GM12878 (cell line): ENCODE measurements around the gene TAF13. TPM values are rescaled to one million over a fixed set of nuclear protein-coding genes. Genes with fewer than 3 reads are reported as not detected.

ENCODE experiments used
- ATAC-seq: fragments of 200-7000 bp; cut with Tn5 transposase; 3 replicates; pipeline ENCODE4 v1.9.1; 2020; ENCODE audit warnings: mild to moderate bottlenecking, moderate library complexity
- BruUV-seq: library from RNA; stranded (reverse); fragments of 400-500 nt; replicated peaks from 2 replicates; lab custom pipeline; 2021; lab: Mats Ljungman, UMichigan
- CTCF ChIA-PET: fragments of 300-600 bp; sonication (Branson Sonifier 250); formaldehyde crosslinking; extraction: SDS; loops from one replicate; lab custom pipeline; 2021; ENCODE audit warnings: inconsistent platforms; lab: Yijun Ruan, JAX
- POLR2A ChIA-PET: fragments of 350-600 bp; formaldehyde crosslinking; extraction: SDS; loops from one replicate; lab custom pipeline; 2021; ENCODE audit warnings: inconsistent platforms; lab: Charles Lee
- RAD21 ChIA-PET: fragments of 300-600 bp; sonication (Branson Sonifier 250); formaldehyde crosslinking; loops from one replicate; lab custom pipeline; 2023; ENCODE audit warnings: antibody characterized with exemption; ENCODE audit not compliant: unreplicated experiment; lab: Charles Lee
- SMC1A ChIA-PET: fragments of 300-600 bp; sonication (Branson Sonifier 250); formaldehyde crosslinking; loops from one replicate; lab custom pipeline; 2023; ENCODE audit not compliant: unreplicated experiment, uncharacterized antibody; lab: Charles Lee
- DNase-seq: peaks from one replicate; pipeline ENCODE4 v3.0.0-alpha.2; 2011; ENCODE audit warnings: low read depth, low spot score
- FAIRE-seq: peaks from 3 replicates; lab custom pipeline; 2011; peaks lifted over from hg19 to GRCh38; lab: Jason Lieb, UNC
- H2AFZ ChIP-seq: 2 replicates; pipeline ENCODE4 v1.6.0; 2011; ENCODE audit warnings: low read depth, low read length, control low read depth; ENCODE audit not compliant: control insufficient read depth
- H3K27ac ChIP-seq: 2 replicates; pipeline ENCODE4 v1.5.1; 2011; ENCODE audit warnings: control low read depth; ENCODE audit not compliant: control insufficient read depth, insufficient read depth
- H3K27me3 ChIP-seq, 2 experiments: replicated peaks in 1 of 2; 2 replicates each; pipeline versions ENCODE4 v1.6.0 to v1.6.1; 2011; ENCODE audit warnings: low read length in 1 of 2; ENCODE audit not compliant: control insufficient read depth in 2 of 2, insufficient read depth in 2 of 2
- H3K36me3 ChIP-seq, 2 experiments: 2 replicates each; pipeline ENCODE4 v1.5.1; 2011; ENCODE audit warnings: low read length in 1 of 2; ENCODE audit not compliant: control insufficient read depth in 2 of 2, insufficient read depth in 2 of 2
- H3K4me1 ChIP-seq: 2 replicates; pipeline ENCODE4 v1.6.1; 2011; ENCODE audit warnings: mild to moderate bottlenecking, low read length, moderate library complexity, mixed read lengths; ENCODE audit not compliant: control insufficient read depth, insufficient read depth
- H3K4me2 ChIP-seq: 2 replicates; pipeline ENCODE4 v1.6.0; 2011; ENCODE audit warnings: control low read depth; ENCODE audit not compliant: control insufficient read depth, insufficient read depth
- H3K4me3 ChIP-seq: fragments of 200-600 bp; sonication (generic); 2 replicates; pipeline ENCODE4 v1.5.1; 2016
- H3K79me2 ChIP-seq: 2 replicates; pipeline ENCODE4 v1.6.0; 2011; ENCODE audit warnings: low read length; ENCODE audit not compliant: control insufficient read depth, insufficient read depth
- H3K9ac ChIP-seq: 2 replicates; pipeline ENCODE4 v1.8.0; 2011; ENCODE audit warnings: low read length, control low read depth, mixed read lengths; ENCODE audit not compliant: control insufficient read depth, insufficient read depth
- H3K9me3 ChIP-seq: replicated peaks from 3 replicates; pipeline ENCODE4 v1.5.1; 2011; ENCODE audit warnings: mild to moderate bottlenecking, low read length; ENCODE audit not compliant: control insufficient read depth, insufficient read depth
- H4K20me1 ChIP-seq: 2 replicates; pipeline ENCODE4 v1.6.0; 2011; ENCODE audit not compliant: control insufficient read depth, insufficient read depth
- BACH1 ChIP-seq: fragments of 450-650 bp; IDR thresholded peaks from 2 replicates; pipeline ENCODE4 v1.6.1; 2017; ENCODE audit warnings: mild to moderate bottlenecking, borderline replicate concordance
- CEBPZ ChIP-seq: fragments of 150-350 bp; IDR thresholded peaks from 2 replicates; pipeline ENCODE4 v1.6.1; 2016; ENCODE audit warnings: low read depth, low read length
- MLLT1 ChIP-seq: fragments of 450-650 bp; IDR thresholded peaks from 2 replicates; pipeline ENCODE4 v1.6.1; 2016; ENCODE audit warnings: mild to moderate bottlenecking
- TARDBP ChIP-seq: IDR thresholded peaks from 2 replicates; pipeline ENCODE4 v1.6.1; 2016; ENCODE audit warnings: borderline replicate concordance
- ZSCAN29 ChIP-seq: fragments of 450-650 bp; IDR thresholded peaks from 2 replicates; pipeline ENCODE4 v1.6.1; 2017; ENCODE audit warnings: mild to moderate bottlenecking, moderate library complexity
- WGBS: methylation state at CpG from one replicate; pipeline ENCODE4 v1.1.6; 2016; ENCODE audit warnings: low lambda C conversion rate; ENCODE audit not compliant: insufficient replicate concordance, insufficient coverage; ENCODE audit errors: missing lambda C conversion rate; 5-methylcytosine and 5-hydroxymethylcytosine counted together
- in situ Hi-C: fragments of 300-500 bp; cut with MboI; formaldehyde crosslinking; loops from 9 replicates; pipeline ENCODE4 v1.14.3; 2018; ENCODE audit warnings: mixed read lengths
- intact Hi-C: fragments of 100-400 bp; cut with micrococcal nuclease; formaldehyde crosslinking; loops from one replicate; pipeline ENCODE4 v1.14.2; 2022; ENCODE audit not compliant: unreplicated experiment
- polyA plus RNA-seq, 11 experiments: library from polyadenylated mRNA; depleted of rRNA in 4 of 11; unstranded in 6 of 11; stranded (reverse) in 5 of 11; fragments of >200 nt; fragmentation: Nextera tagmentation in 4 of 11; fragmentation: Illumina TruSeq in 1 of 11; extraction: Ambion mirVana in 4 of 11; extraction: Trizol in 1 of 11; gene quantifications; 1 replicate in 1 of 11; 2 replicates in 10 of 11; pipeline versions ENCODE4 v1.2.1 to v1.2.3, GENCODE V29; 2011 to 2016; ENCODE audit warnings: inconsistent platforms in 2 of 11, missing spikeins in 2 of 11, low read depth in 1 of 11
- total RNA-seq, 4 experiments: library from RNA; depleted of rRNA in 3 of 4; stranded (reverse); fragments of >200 nt in 3 of 4; fragmentation: Illumina TruSeq in 1 of 4; extraction: Trizol in 1 of 4; gene quantifications; 2 replicates each; pipeline versions ENCODE4 v1.2.1 to v1.2.3, GENCODE V29; 2013 to 2021
- TF ChIP-seq, protein P1 (sequence below): IDR thresholded peaks from 2 replicates; pipeline ENCODE4 v1.6.1; 2011; ENCODE audit warnings: mild to moderate bottlenecking, low read depth, low read length, moderate library complexity; ENCODE audit not compliant: insufficient replicate concordance

Gene TAF13
- total and polyA plus RNA-seq, 10 of the 15 experiments (the other 5 are each of a cell fraction or from before 2014, with no cell fraction given) = 8.1 to 30.6 (median 18.0) TPM

GRCh38 chr1:109095631-109096030, 19.8 kb upstream of the TAF13 start:
- Histone ChIP-seq H3K27me3 (no peaks in the 10 kb centered on the region), H3K9ac (no peak overlapping the region), H2AFZ (no peak overlapping the region), H3K36me3 (peaks cover 0 to 9% of the 10 kb centered on the region in 2 experiments; a peak in 3 of 4 replicates), H4K20me1 (no peaks in the 10 kb centered on the region), H3K4me1 (peaks cover 5% of the 10 kb centered on the region; the same call in 1 of the 2 replicates), H3K79me2 (peaks cover 32% of the 10 kb centered on the region), H3K4me3 (no peak overlapping the region), H3K27ac (no peak overlapping the region), H3K9me3 (no peaks in the 10 kb centered on the region), H3K4me2 (no peak overlapping the region)
- no TSS peak for BruUV-seq
- 100% methylated on average over 1 of the region's 1 CpG for WGBS
- intact Hi-C loops (no loop called here), in situ Hi-C loops (no loop called here)
- TF ChIP-seq BACH1 (no peak), ZSCAN29 (no peak), MLLT1 (no peak), CEBPZ (no peak), TARDBP (no peak)
- TF ChIP-seq, protein P1, sequence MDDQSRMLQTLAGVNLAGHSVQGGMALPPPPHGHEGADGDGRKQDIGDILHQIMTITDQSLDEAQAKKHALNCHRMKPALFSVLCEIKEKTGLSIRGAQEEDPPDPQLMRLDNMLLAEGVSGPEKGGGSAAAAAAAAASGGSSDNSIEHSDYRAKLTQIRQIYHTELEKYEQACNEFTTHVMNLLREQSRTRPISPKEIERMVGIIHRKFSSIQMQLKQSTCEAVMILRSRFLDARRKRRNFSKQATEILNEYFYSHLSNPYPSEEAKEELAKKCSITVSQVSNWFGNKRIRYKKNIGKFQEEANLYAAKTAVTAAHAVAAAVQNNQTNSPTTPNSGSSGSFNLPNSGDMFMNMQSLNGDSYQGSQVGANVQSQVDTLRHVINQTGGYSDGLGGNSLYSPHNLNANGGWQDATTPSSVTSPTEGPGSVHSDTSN = no peak
- ChIA-PET CTCF (interaction anchor here (1.1 to 1.7 kb wide), 3 partner anchors 11 to 18 kb away, joined by 3 to 4 read pairs (median 4); a partner anchor contains a TSS), RAD21 (no interaction called here), POLR2A (interaction anchor here (1.0 kb wide), 1 partner anchor 19 kb away, joined by 4 read pairs; the partner anchor contains the start of gene TAF13), SMC1A (interaction anchor here (0.8 kb wide), 1 partner anchor 13 kb away, joined by 3 read pairs; no protein-coding TSS in a partner anchor)
- FAIRE-seq (no peak), DNase-seq (no peak), ATAC-seq (no peak)
